Endometrium (tissue), 2 donors: ENCODE data around the gene PITPNM3.

Experiments used
- FAIRE-seq: peaks from 2 replicates; lab custom pipeline; 2012; peaks lifted over from hg19 to GRCh38; lab: Jason Lieb, UNC
- donor health status: control.
- donor health status: control.

The PITPNM3 gene

GRCh38 chr17:6462692-6463091 is 93.7 kb downstream of the PITPNM3 start:
- FAIRE-seq, result no peak

- FAIRE-seq, result no peak
These were observed 94.4 kb downstream of the PITPNM3 start for GRCh38 chr17:6461792-6462524.

DNA sequence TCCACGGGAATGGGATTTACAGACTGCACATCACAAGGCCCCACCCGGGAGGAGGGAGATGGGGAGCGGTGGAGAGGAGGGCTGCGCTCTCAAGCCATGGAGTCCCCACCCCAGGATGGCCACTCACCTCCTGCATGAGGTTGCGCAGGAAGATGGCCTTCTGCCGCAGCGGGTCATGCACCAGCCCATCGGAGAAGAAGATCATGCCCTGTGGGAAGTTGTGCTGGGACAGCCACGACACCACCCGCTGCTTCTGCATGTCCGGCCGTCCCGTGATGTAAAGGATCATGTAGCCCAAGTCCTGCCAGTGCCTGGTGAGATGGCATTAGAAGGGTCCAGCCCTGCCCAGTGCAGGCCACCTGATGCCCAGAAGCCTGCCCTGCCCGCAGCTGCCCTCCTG is 95.1 kb downstream of the PITPNM3 start:
- no peak for FAIRE-seq

GRCh38 chr17:6460531-6461161 is 95.7 kb downstream of the PITPNM3 start:
- FAIRE-seq, result no peak

GRCh38 chr17:6458460-6458950 is 97.8 kb downstream of the PITPNM3 start:
- FAIRE-seq, result no peak

- FAIRE-seq, result no peak
These were observed 98.5 kb downstream of the PITPNM3 start for GRCh38 chr17:6457688-6458459.

GRCh38 chr17:6456914-6457687 is 99.3 kb downstream of the PITPNM3 start:
- FAIRE-seq, result no peak

- no peak for FAIRE-seq
These were observed 100.0 kb downstream of the PITPNM3 start for GRCh38 chr17:6456321-6456720.

DNA sequence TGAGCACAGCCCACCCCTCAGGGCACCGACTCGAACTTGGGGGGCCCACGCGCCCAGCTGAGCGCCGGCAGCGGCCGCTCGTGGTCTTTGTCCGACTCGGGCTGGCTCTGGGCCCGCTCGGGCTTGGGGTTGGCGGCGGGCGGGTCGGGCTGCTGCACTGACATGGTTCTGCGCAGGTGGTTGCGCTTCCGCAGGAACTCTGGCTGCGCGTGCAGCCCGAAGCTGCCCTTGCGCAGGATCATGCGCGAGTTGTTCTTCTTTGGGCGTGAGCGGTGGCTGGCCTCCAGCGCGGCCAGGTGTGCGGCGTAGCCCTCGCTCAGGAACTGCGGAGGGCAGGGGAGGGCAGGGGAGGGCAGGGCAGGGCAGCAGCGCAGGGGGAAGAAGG is 101.0 kb downstream of the PITPNM3 start:
- FAIRE-seq, result no peak

DNA sequence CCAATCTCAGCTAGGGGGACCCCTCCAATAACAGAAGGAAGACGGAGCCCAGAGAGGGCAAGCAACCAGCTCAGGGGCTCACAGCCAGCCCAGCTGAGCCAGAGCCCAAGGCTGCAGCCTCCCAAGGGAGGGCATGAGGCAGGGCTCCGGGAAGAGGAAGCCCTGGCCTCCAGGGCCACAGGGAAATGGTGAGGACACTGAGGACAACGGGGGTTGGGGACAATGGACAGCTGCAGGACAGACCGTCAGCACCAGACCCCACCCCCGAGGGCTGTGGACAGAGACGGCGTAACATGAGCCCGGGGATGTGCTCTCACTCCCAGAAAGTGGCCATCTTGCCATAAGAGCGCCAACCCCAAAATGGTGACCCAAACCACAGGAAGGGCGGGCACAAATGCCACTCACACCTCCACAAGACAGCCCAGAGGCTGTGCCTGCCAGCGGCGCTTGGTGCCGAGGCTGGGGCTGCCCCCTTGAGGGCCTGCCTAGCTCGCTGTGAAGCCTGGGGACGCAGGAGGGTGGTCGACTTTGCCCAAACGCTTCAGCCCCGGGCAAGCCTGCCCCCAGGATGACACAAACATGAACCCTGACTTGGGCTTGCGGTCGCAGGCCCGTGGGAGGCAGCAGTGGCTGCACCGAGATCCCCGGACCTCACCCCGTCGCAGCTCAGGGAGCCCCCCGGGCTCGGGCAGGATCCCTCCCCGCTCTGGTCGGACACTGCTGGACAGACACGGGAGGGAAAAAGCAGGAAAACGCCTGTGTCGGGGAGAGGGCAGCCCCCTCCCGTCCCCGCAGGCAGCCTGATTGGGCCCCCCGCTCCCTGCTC is 101.6 kb downstream of the PITPNM3 start:
- FAIRE-seq, result no peak

GRCh38 chr17:6453279-6454024 is 102.9 kb downstream of the PITPNM3 start:
- FAIRE-seq, result no peak

DNA sequence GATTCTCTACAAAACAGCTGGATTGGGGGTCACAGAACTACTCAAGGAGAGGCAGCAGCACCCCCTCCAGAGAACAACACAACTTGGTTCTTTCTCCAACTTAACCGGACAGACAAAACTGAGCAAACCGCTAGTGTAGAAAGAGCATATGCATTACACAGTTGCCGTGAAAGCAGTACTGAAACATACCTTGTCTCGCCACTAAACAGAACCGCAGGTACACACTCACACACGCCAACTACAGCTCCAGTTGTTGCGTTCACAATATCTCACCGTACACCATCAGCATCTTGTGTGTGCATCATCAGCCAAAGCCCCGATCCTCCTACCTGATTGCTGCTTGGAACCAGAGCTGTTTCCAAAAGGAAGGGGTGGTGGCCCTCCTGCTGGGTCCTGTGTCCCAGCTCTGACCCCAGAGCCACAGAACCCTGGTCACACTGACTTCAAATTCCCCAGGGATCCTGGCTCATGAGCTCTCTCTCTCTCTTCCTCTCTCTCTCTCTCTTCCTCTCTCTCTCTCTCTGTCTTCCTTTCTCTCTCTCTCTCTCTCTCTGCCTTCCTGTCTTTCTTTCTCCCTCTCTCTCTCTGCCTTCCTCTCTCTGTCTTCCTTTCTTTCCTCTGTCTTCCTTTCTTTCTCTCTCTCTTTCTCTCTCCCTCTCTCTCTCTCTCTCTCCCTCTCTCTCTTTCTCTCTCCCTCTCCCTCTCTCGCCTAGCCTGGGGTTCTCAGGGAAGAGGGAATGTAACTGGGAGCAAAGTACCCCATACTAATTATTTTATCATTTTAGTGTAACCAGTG is 103.7 kb downstream of the PITPNM3 start:
- no peak for FAIRE-seq

GRCh38 chr17:6450926-6451832 is 105.2 kb downstream of the PITPNM3 start:
- FAIRE-seq, result no peak

DNA sequence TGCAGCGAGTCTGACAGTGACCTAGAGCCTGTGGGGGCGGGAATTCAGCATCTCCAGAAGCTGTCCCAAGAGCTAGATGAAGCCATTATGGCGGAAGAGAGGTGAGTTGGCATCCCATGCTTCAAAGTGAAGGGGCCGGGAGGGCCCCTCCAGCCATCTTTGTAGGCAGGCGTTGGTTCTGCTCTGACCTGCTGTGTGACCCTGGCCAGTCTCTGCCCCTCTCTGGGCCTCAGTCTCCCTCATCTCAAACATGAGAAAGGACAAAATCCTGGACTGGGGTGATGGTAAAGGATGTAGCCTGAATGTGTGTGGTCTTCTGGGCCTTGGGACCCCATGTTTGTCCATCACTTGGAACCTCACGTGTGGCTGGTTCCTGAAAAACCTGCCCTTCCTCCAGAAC is 107.0 kb downstream of the PITPNM3 start:
- no peak for FAIRE-seq

DNA sequence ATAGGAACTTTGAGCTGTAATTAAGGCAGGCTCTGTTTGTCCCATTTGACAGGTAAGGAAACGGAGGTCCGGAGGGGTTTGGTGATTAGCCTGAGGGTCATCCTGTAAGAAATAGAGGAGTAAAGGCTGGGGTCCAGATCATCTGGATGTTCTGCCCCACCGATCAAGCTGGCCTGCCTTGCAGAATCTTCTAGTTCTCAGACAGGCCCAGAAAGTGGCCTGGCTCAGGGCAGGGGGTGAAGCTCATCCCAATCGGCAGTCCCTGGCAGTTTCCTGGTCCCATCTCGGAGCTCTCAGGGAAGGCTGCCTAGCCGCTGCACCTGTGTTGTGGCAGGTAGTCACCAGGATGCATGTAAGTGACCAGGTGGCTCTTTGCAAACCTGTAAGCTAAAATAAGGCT is 107.9 kb downstream of the PITPNM3 start:
- no peak for FAIRE-seq

- no peak for FAIRE-seq
These were observed 109.7 kb downstream of the PITPNM3 start for GRCh38 chr17:6446516-6447100.

- FAIRE-seq, result no peak
These were observed 111.6 kb downstream of the PITPNM3 start for GRCh38 chr17:6444571-6445335.
